ENCODE measurements around the gene ACE.

The ACE gene

GRCh38 chr17:63475491-63476412 lies 1.1 kb upstream of the ACE start:
- Histone ChIP-seq H3K36me3 (ENCODE audit: insufficient read depth, insufficient read length, low read length) (no peaks in the 10 kb centered on the region), H3K4me3 (ENCODE audit: insufficient read length, low read depth) (peak overlapping the region; percentile 12), H3K9ac (ENCODE audit: insufficient read length, low read depth) (peak overlapping the region; percentile 47), H3K27me3 (ENCODE audit: insufficient read depth, insufficient read length) (peaks cover 16% of the 10 kb centered on the region), H3K9me3 (ENCODE audit: insufficient read depth, low read length) (no peaks in the 10 kb centered on the region), H3K4me1 (ENCODE audit: insufficient read depth, insufficient read length) (peaks cover 28% of the 10 kb centered on the region)
- TF ChIP-seq SUZ12 (IDR thresholded peaks at IDR 0.05; ENCODE audit: extremely low read depth, insufficient read depth, insufficient read length) (no peak), YY1 (IDR thresholded peaks at IDR 0.05; ENCODE audit: insufficient read depth, insufficient read length) (no peak)
- DNase-seq (ENCODE audit: low read depth, low spot score), result no peak

- Histone ChIP-seq H3K9ac (ENCODE audit: insufficient read length, low read depth) (peak overlapping the region; percentile 47), H3K9me3 (ENCODE audit: insufficient read depth, low read length) (no peaks in the 10 kb centered on the region), H3K36me3 (ENCODE audit: insufficient read depth, insufficient read length, low read length) (no peaks in the 10 kb centered on the region), H3K4me3 (ENCODE audit: insufficient read length, low read depth) (peak overlapping the region; percentile 51), H3K27me3 (ENCODE audit: insufficient read depth, insufficient read length) (peaks cover 16% of the 10 kb centered on the region), H3K4me1 (ENCODE audit: insufficient read depth, insufficient read length) (peaks cover 28% of the 10 kb centered on the region)
- TF ChIP-seq ZNF274 (IDR thresholded peaks at IDR 0.05; ENCODE audit: low read depth, low read length) (no peak), YY1 (IDR thresholded peaks at IDR 0.05; ENCODE audit: insufficient read depth, insufficient read length) (no peak), SUZ12 (IDR thresholded peaks at IDR 0.05; ENCODE audit: extremely low read depth, insufficient read depth, insufficient read length) (no peak)
- no peak for DNase-seq (ENCODE audit: low read depth, low spot score)
Observed at GRCh38 chr17:63476459-63476853, 405 bp upstream of the ACE start.

GRCh38 chr17:63477480-63478440 lies 899 bp downstream of the ACE start:
- Histone ChIP-seq H3K9me3 (ENCODE audit: insufficient read depth, low read length) (no peaks in the 10 kb centered on the region), H3K4me3 (ENCODE audit: insufficient read length, low read depth) (peak overlapping the region; percentile 51), H3K4me1 (ENCODE audit: insufficient read depth, insufficient read length) (peaks cover 28% of the 10 kb centered on the region), H3K36me3 (ENCODE audit: insufficient read depth, insufficient read length, low read length) (no peaks in the 10 kb centered on the region), H3K27me3 (ENCODE audit: insufficient read depth, insufficient read length) (peaks cover 16% of the 10 kb centered on the region), H3K9ac (ENCODE audit: insufficient read length, low read depth) (peak overlapping the region; percentile 68)
- no peak for TF ChIP-seq SUZ12 (IDR thresholded peaks at IDR 0.05; ENCODE audit: extremely low read depth, insufficient read depth, insufficient read length)
- DNase-seq (ENCODE audit: low read depth, low spot score), result no peak

- DNase-seq (ENCODE audit: low read depth, low spot score), result peak; percentile 58
- peaks cover 28% of the 10 kb centered on the region for H3K4me1 ChIP-seq (ENCODE audit: insufficient read depth, insufficient read length)
- no peak for TF ChIP-seq YY1 (IDR thresholded peaks at IDR 0.05; ENCODE audit: insufficient read depth, insufficient read length)
- TF ChIP-seq ZNF274 (IDR thresholded peaks at IDR 0.05; ENCODE audit: low read depth, low read length), result no peak
- TF ChIP-seq SUZ12 (IDR thresholded peaks at IDR 0.05; ENCODE audit: extremely low read depth, insufficient read depth, insufficient read length), result no peak
- H3K9me3 ChIP-seq (ENCODE audit: insufficient read depth, low read length), result no peaks in the 10 kb centered on the region
- no peak overlapping the region for H3K4me3 ChIP-seq (ENCODE audit: insufficient read length, low read depth)
- H3K36me3 ChIP-seq (ENCODE audit: insufficient read depth, insufficient read length, low read length), result no peaks in the 10 kb centered on the region
- peaks cover 16% of the 10 kb centered on the region for H3K27me3 ChIP-seq (ENCODE audit: insufficient read depth, insufficient read length)
- no peak overlapping the region for H3K9ac ChIP-seq (ENCODE audit: insufficient read length, low read depth)
Observed at GRCh38 chr17:63478814-63479494, 2.1 kb downstream of the ACE start.

GRCh38 chr17:63479495-63480184 lies 2.8 kb downstream of the ACE start:
- H3K9ac ChIP-seq (ENCODE audit: insufficient read length, low read depth), result no peak overlapping the region
- no peak overlapping the region for H3K4me3 ChIP-seq (ENCODE audit: insufficient read length, low read depth)
- no peaks in the 10 kb centered on the region for H3K36me3 ChIP-seq (ENCODE audit: insufficient read depth, insufficient read length, low read length)
- TF ChIP-seq SUZ12 (IDR thresholded peaks at IDR 0.05; ENCODE audit: extremely low read depth, insufficient read depth, insufficient read length) (no peak), YY1 (IDR thresholded peaks at IDR 0.05; ENCODE audit: insufficient read depth, insufficient read length) (no peak), ZNF274 (IDR thresholded peaks at IDR 0.05; ENCODE audit: low read depth, low read length) (no peak)
- peaks cover 31% of the 10 kb centered on the region for H3K4me1 ChIP-seq (ENCODE audit: insufficient read depth, insufficient read length)
- DNase-seq (ENCODE audit: low read depth, low spot score), result no peak
- no peaks in the 10 kb centered on the region for H3K9me3 ChIP-seq (ENCODE audit: insufficient read depth, low read length)
- H3K27me3 ChIP-seq (ENCODE audit: insufficient read depth, insufficient read length), result peaks cover 16% of the 10 kb centered on the region

GRCh38 chr17:63480192-63480784 lies 3.4 kb downstream of the ACE start:
- no peaks in the 10 kb centered on the region for H3K9me3 ChIP-seq (ENCODE audit: insufficient read depth, low read length)
- peaks cover 16% of the 10 kb centered on the region for H3K27me3 ChIP-seq (ENCODE audit: insufficient read depth, insufficient read length)
- TF ChIP-seq YY1 (IDR thresholded peaks at IDR 0.05; ENCODE audit: insufficient read depth, insufficient read length) (no peak), ZNF274 (IDR thresholded peaks at IDR 0.05; ENCODE audit: low read depth, low read length) (no peak), SUZ12 (IDR thresholded peaks at IDR 0.05; ENCODE audit: extremely low read depth, insufficient read depth, insufficient read length) (no peak)
- H3K4me1 ChIP-seq (ENCODE audit: insufficient read depth, insufficient read length), result peaks cover 27% of the 10 kb centered on the region
- H3K36me3 ChIP-seq (ENCODE audit: insufficient read depth, insufficient read length, low read length), result no peaks in the 10 kb centered on the region
- H3K9ac ChIP-seq (ENCODE audit: insufficient read length, low read depth), result no peak overlapping the region
- DNase-seq (ENCODE audit: low read depth, low spot score), result no peak
- H3K4me3 ChIP-seq (ENCODE audit: insufficient read length, low read depth), result no peak overlapping the region
